Activated effector memory CD4-positive, alpha-beta T cell treated with Interleukin-2 at 50 U/mL for 16 hours (primary cell): ENCODE data around the gene SLCO1A2.

Experiments
- DNase-seq: peaks from one replicate; pipeline ENCODE4 v3.0.0-alpha.2; 2020

The SLCO1A2 gene

GRCh38 chr12:21324551-21324950 lies 10.2 kb downstream of the SLCO1A2 start:
- DNase-seq, result no peak

DNA sequence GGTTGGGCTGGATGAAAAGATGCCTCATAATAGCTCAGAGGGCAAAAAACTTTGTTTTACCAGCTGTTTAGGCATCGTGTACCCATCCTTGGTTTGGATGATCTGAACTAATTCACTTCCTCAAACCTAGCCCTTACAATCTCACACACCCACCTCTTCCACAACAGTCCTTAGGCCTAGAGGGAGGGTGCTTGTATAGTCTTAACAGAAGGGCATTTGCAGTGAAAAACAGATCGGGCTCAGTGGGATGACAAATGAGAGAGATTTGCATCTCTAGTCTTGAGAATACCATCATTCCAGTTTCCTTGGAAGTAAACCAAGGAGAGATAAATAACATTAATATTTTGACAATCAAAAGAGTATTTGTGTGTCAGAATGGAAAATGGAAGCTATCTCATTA lies 11.0 kb downstream of the SLCO1A2 start:
- no peak for DNase-seq

- no peak for DNase-seq
Measured at GRCh38 chr12:21308785-21309184, 25.9 kb downstream of the SLCO1A2 start.

DNA sequence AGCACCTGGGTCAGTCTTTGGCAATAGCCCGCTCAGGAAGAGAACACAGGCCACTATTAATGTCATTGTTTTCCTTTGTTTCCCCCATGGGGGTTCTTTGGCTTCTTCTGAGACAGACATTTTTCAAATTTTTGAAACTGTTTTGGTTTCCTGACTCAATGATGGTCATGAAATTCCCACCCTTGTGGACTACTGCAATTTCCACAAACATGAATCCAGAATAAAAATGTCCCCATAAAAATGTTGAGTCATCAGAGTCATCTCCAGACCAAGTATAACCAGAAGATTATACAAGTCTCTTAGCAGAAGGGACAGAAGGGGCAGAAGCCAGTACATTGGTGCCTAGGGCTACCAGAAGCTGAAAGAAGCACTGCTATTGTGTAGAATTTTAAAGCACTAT lies 29.1 kb downstream of the SLCO1A2 start:
- DNase-seq, result no peak

- no peak for DNase-seq
Measured at GRCh38 chr12:21300632-21301031, 34.1 kb downstream of the SLCO1A2 start.

GRCh38 chr12:21296751-21297406 lies 37.8 kb downstream of the SLCO1A2 start:
- no peak for DNase-seq

DNA sequence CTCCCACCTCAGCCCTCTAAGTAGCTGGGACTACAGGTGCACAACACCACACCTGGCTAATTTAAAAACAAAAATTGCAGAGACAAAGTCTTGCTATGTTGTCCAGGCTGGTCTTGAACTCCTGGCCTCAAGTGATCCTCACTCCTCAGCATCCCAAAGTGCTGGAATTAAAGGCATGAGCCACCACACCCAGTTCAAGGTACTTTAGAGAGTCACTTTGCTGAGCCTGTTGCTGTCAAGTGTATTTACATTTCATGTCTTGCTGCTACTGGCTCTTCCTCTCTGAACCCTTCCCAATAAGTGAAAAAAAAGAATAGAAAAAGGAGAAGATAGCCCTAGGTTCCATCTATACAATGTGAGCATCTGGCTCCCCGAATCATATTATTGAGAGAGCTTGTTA lies 38.4 kb downstream of the SLCO1A2 start:
- DNase-seq, result no peak

DNA sequence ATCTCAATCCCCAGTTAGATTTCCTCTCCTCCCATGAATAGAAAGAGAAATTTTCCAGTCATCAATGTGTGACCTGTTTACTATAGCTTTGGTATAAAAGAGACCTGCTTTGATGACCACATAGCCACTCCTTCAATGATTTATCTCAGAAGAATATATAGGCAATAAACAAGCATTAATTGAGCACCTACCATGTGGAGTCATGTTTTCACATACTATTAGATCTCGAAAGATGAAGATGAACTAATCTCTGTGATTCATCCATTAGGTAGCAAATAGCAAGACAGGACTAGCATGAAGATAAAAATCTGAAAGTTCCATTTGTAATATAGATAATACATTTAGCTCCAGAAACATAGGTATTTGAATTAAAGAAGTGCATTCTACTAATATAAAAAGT lies 40.5 kb downstream of the SLCO1A2 start:
- DNase-seq, result no peak

- DNase-seq, result no peak
Measured at GRCh38 chr12:21292111-21292510, 42.6 kb downstream of the SLCO1A2 start.

GRCh38 chr12:21289698-21290097 lies 45.0 kb downstream of the SLCO1A2 start:
- no peak for DNase-seq

- no peak for DNase-seq
Measured at GRCh38 chr12:21276826-21277225, 57.9 kb downstream of the SLCO1A2 start.

DNA sequence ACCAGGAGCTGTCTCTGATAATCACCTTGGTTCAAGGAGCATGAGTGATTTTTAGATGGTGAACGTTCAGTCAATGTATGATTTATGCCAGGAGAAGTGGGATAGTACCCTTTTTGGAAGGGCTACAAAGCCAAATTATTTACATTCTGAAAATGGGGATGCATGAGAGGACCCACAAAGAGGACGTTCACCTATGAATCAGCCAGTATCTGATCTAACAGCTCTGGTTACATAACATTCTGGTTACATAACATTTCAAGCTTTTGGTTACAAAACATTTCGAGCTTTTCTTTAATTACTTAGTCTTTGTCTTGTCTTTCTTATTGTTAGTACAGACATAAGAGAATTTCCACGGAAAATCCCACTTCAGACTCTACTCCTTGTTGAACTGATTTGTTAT lies 68.8 kb downstream of the SLCO1A2 start:
- no peak for DNase-seq

- DNase-seq, result no peak
Measured at GRCh38 chr12:21264232-21264631, 70.5 kb downstream of the SLCO1A2 start.

- DNase-seq, result no peak
Measured at GRCh38 chr12:21257172-21257571, 77.5 kb downstream of the SLCO1A2 start.

DNA sequence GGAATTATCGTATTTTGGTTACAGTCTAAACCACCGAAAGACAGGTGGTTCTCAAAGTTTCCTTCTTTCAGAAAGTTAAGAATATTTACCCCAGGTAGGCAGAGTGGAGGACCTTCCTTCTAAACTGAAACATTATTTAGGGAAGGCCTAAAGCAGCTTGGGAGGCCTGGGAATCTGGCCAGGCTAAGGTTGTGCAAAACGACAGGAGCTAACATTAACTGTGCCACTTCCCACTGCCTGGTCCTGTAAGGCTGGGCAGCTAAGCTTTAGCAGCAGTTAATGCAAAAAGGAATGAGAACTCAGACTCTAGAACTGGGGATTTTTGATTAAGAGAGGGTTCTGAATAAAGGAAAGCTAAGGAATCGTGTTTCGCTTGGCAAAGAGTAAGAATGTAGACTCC lies 82.6 kb downstream of the SLCO1A2 start:
- DNase-seq, result no peak

GRCh38 chr12:21248679-21249078 lies 86.0 kb downstream of the SLCO1A2 start:
- DNase-seq, result no peak

- no peak for DNase-seq
Measured at GRCh38 chr12:21239866-21240265, 94.9 kb downstream of the SLCO1A2 start.

DNA sequence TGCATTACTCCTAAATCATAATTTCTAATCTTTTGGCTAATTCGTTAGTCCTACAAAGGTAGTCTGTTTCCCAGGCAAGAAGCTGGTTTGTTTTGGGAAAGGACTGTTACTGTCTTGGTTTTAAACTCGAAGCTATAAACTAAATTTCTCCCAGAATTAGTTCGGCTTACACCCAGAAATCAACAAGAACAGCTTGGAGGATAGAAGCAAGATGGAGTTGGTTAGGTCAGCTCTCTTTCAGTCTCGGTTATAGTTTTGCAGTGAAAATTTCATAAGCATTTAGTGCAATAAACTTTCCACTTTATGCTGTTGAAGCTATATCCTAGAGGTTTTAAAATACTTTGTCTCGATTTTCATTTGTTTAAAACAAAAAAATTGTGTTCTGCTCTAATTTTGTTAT lies 100.3 kb downstream of the SLCO1A2 start:
- DNase-seq, result no peak

DNA sequence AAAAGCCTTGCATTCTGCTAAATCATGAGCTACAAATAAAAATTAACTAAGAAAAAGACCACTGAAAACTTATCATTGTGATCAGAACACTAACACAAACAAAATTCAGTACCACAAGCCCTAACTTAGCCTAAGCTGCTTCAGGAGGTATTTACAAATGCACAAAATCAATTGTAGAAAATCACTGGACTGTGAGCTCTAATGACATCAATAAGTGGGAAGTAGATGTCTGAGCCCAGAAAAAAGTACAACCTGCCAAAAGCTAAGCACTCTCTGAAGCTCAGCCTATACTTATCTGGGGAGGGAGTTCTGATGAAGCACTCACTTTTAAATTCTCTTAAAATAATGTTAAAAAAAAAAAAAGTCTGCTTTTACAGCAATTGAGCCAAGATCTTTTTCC lies 110.8 kb downstream of the SLCO1A2 start:
- no peak for DNase-seq

GRCh38 chr12:21221778-21222177 lies 112.9 kb downstream of the SLCO1A2 start:
- no peak for DNase-seq

DNA sequence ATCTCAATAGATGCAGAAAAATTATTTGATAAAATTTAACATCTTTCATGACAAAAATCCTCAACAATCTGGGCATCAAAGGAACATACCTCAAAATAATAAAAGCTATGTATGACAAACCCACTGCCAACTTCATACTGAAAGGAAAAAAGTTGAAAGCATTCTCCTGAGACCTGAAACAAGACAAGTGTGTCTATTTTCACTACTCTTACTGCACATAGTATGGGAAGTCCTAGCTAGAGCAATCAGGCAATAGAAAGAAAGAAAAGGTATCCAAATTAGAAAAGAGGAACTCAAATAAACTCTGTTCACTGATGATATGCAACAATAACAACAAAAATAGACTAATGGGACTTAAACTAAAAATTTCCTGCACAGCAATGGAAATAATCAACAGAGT lies 113.6 kb downstream of the SLCO1A2 start:
- no peak for DNase-seq

DNA sequence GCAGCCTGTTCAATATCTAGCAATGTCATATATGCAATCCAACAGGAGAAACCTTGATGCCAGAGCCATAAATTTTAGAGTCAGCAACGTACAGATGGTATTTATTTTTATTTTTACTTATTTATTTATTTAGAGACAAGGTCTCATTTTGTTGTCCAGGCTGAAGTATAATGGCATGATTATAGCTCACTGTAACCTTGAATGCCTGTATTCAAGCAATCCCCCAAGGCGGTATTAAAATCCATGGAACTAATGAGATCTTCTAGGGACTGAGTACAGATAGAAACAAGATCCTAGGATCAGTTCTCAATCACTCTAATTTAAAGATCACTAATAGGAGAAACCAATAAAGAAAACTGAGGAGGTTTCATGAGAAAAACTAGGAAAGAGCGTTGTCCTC lies 114.5 kb downstream of the SLCO1A2 start:
- no peak for DNase-seq

DNA sequence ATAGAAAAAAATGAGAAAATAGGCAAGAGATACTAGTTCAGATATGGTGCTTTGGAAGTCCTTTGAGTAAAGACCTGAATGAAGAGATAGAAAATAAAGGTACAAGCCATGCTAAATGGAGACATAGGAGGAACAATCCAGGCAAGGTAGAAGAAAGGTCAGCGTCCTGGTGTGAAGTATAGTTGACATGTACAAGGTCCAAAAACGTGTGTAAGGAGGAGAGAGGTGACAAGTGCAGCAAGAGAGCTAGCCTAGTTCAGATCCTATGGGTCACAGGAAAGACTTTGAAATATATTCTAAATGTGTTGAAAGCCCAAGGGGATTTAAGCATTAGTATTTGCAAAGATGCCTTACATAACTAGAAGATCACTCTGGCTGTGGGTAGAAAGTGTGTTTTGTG lies 115.5 kb downstream of the SLCO1A2 start:
- DNase-seq, result no peak
